GM12872 (cell line): Measurements from ENCODE around the gene EPHA5.

Source experiments
- CTCF ChIP-seq: IDR thresholded peaks from 3 replicates; pipeline ENCODE4 v1.5.1; 2011; ENCODE audit warnings: low read depth, mild to moderate bottlenecking, low read length, moderate library complexity; ENCODE audit not compliant: insufficient read depth

The EPHA5 gene

GRCh38 chr4:65407483-65407882, 262.8 kb downstream of the EPHA5 start:
- no peak for TF ChIP-seq CTCF

GRCh38 chr4:65401083-65401482, 269.2 kb downstream of the EPHA5 start:
- no peak for TF ChIP-seq CTCF

- no peak for TF ChIP-seq CTCF
Measured at GRCh38 chr4:65399084-65399483, 271.2 kb downstream of the EPHA5 start.

- no peak for TF ChIP-seq CTCF
Measured at GRCh38 chr4:65393078-65393477, 277.2 kb downstream of the EPHA5 start.

GRCh38 chr4:65392488-65392887, 277.8 kb downstream of the EPHA5 start:
- TF ChIP-seq CTCF: no peak

GRCh38 chr4:65391814-65392213, 278.5 kb downstream of the EPHA5 start:
- TF ChIP-seq CTCF: no peak

- TF ChIP-seq CTCF: no peak
Measured at GRCh38 chr4:65391382-65391781, 278.9 kb downstream of the EPHA5 start.

GRCh38 chr4:65386927-65387326, 283.4 kb downstream of the EPHA5 start:
- TF ChIP-seq CTCF: no peak
